Chondrocyte (in vitro differentiated cells): ENCODE results near the gene E2F6. TPM values are rescaled to one million over a fixed set of nuclear protein-coding genes. Genes with fewer than 3 reads are reported as not detected.
"Not testable (repeated sequence)": the region's sequence is repeated elsewhere in the genome, so short reads cannot be mapped to it uniquely, and the experiment has no call there.

Source experiments
- DNase-seq: peaks from one replicate; pipeline ENCODE4 v3.0.0; 2021; ENCODE audit warnings: mixed read lengths, low spot score
- H3K27ac Mint-ChIP-seq: one replicate; pipeline ENCODE4 v1.8.0; 2021; ENCODE audit warnings: mild to moderate bottlenecking, moderate library complexity, mixed read lengths; ENCODE audit not compliant: unreplicated experiment
- H3K27me3 Mint-ChIP-seq: 2 replicates; pipeline ENCODE4 v1.8.0; 2021; ENCODE audit warnings: low read depth, mixed read lengths
- H3K36me3 Mint-ChIP-seq: 2 replicates; pipeline ENCODE4 v1.8.0; 2021; ENCODE audit warnings: low read depth, mixed read lengths
- H3K4me1 Mint-ChIP-seq: 2 replicates; pipeline ENCODE4 v1.8.0; 2021; ENCODE audit warnings: low read depth, mild to moderate bottlenecking, mixed read lengths
- H3K4me3 Mint-ChIP-seq: one replicate; pipeline ENCODE4 v1.8.0; 2021; ENCODE audit warnings: mild to moderate bottlenecking, moderate library complexity, mixed read lengths; ENCODE audit not compliant: unreplicated experiment
- H3K9me3 Mint-ChIP-seq: 2 replicates; pipeline ENCODE4 v1.8.0; 2021; ENCODE audit warnings: low read depth, mixed read lengths
- total RNA-seq: library from RNA; stranded (reverse); gene quantifications from 3 replicates; pipeline ENCODE4 v1.2.1, GENCODE V29; 2021
- TF ChIP-seq, protein P1 (sequence below): fragments of 200-600 bp; sonication (generic); IDR thresholded peaks from 2 replicates; pipeline ENCODE4 v1.5.0; 2021; ENCODE audit warnings: antibody characterized with exemption, mild to moderate bottlenecking, moderate library complexity

Gene E2F6
- total RNA-seq, 1 donor from 2014 or later: 15.1 TPM

DNA sequence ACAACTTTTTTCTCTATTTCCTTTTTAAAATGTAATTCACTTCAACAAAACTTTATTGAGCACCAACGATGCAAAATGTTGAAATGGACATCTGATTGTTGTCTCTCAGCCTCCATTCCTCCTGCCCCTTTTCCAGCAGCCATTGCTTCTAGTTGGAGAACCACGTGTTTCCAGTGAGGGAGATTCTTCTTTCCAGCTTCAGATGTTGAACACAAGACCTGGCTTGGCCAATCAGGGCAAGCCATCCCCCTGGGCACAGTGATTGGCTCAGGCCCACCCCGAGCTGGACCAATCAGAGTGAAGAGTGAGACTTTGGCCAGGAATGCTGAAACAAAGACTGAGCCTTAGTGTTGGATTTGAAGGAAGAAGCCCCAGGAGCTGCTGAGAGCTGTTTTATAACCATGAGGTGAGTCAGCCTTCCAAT, 59.0 kb downstream of the E2F6 start:
- Mint-ChIP-seq H3K4me3 (peak overlapping the region; percentile 55), H3K9me3 (peaks cover 4% of the 10 kb centered on the region), H3K36me3 (no peaks in the 10 kb centered on the region), H3K27me3 (no peaks in the 10 kb centered on the region), H3K4me1 (peaks cover 81% of the 10 kb centered on the region), H3K27ac (peak overlapping the region; percentile 100)
- TF ChIP-seq, protein P1, sequence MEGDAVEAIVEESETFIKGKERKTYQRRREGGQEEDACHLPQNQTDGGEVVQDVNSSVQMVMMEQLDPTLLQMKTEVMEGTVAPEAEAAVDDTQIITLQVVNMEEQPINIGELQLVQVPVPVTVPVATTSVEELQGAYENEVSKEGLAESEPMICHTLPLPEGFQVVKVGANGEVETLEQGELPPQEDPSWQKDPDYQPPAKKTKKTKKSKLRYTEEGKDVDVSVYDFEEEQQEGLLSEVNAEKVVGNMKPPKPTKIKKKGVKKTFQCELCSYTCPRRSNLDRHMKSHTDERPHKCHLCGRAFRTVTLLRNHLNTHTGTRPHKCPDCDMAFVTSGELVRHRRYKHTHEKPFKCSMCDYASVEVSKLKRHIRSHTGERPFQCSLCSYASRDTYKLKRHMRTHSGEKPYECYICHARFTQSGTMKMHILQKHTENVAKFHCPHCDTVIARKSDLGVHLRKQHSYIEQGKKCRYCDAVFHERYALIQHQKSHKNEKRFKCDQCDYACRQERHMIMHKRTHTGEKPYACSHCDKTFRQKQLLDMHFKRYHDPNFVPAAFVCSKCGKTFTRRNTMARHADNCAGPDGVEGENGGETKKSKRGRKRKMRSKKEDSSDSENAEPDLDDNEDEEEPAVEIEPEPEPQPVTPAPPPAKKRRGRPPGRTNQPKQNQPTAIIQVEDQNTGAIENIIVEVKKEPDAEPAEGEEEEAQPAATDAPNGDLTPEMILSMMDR: no peak
- no peak for DNase-seq

DNA sequence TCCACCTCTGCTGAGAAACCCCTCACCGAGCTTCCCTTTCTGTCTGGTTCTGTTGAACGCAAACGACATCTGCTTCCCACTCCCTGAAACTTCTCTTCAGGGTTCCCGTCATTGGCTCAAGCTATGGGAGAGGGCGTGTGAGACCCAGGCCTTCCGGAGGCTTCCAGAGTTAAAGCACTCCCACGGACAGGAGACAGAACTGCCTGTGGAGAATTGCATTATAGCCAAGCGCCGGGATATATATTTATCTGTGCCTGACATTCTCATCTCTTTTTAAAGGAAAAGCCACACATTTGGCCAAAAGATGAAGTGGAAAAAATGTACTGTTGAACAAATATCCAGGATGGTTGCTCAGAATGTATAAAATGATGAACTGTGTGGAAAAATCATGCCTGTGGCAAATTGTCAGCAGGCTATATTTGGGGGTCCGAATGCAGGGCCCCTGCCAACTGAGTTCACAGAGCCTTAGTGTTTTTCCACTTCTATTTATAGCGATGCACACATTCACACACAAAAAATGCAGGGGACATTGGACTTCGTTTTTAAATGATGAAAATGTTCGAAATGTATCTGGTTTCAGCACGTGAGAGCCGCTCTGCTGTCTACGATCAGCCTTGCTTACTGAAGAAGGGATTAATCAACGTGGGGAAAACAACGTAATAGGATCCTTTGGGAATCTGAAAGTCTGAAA, 59.5 kb downstream of the E2F6 start:
- Mint-ChIP-seq H3K36me3 (no peaks in the 10 kb centered on the region), H3K27ac (peak overlapping the region; percentile 100), H3K9me3 (peaks cover 4% of the 10 kb centered on the region), H3K27me3 (no peaks in the 10 kb centered on the region), H3K4me3 (peak overlapping the region; percentile 55), H3K4me1 (peaks cover 76% of the 10 kb centered on the region)
- DNase-seq: no peak
- TF ChIP-seq, protein P1: peak; percentile 12

DNA sequence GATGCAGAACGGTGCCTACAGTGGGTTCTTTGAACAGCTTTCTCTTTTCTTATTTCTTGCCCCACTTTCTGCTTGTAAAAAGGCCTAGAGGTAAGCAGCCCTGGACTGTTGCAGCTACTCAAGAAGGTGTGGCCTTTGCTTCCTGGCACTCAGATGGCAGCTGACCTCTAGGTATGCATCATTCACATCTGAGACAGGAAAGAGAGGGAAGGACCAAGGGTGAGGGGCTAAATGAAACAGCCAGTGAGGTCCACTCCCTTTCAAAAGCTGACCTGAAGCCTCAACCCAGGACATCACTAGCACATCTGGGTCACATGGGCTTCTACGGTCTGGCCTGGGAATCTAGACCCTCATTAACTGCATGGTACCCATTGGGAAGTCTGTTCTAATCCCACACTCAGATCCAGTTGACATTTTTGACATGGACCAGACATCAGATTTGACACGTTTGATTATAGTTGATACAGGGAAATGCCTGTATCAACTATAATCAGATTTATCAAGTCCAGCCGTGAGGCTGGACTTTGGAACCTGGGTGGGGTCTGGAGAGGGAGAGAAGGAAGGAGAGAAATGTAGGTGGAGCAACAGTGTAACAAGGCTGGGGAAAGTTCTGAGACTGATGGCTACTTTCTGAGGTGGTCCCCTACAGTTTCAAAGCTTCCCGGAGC, 60.2 kb downstream of the E2F6 start:
- peak overlapping the region; percentile 55 for H3K4me3 Mint-ChIP-seq

DNA sequence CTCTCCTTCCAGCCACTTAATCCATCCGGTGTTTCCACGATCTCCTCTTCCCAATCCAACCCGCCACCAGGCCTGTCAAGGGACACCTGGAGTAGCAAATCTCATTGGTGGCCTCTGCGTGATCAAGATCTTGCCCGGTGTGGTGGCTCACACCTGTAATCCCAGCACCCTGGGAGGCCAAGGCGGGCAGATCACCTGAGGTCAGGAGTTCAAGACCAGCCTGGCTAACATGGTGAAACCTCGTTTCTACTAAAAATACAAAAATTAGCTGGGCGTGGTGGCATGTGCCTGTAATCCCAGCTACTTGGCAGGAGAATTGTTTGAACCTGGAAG, 60.9 kb downstream of the E2F6 start:
- peak overlapping the region; percentile 100 for H3K27ac Mint-ChIP-seq
- not testable (repeated sequence) for H3K27me3 Mint-ChIP-seq, H3K9me3 Mint-ChIP-seq, DNase-seq, H3K4me3 Mint-ChIP-seq, H3K36me3 Mint-ChIP-seq
- H3K4me1 Mint-ChIP-seq: peaks cover 63% of the 10 kb centered on the region

More for the DNA sequence above, 60.2 kb downstream of the E2F6 start:
- Mint-ChIP-seq H3K27me3 (no peaks in the 10 kb centered on the region), H3K4me1 (peaks cover 70% of the 10 kb centered on the region), H3K9me3 (peaks cover 4% of the 10 kb centered on the region), H3K36me3 (no peaks in the 10 kb centered on the region), H3K27ac (peak overlapping the region; percentile 100)
- TF ChIP-seq, protein P1: no peak
- no peak for DNase-seq

DNA sequence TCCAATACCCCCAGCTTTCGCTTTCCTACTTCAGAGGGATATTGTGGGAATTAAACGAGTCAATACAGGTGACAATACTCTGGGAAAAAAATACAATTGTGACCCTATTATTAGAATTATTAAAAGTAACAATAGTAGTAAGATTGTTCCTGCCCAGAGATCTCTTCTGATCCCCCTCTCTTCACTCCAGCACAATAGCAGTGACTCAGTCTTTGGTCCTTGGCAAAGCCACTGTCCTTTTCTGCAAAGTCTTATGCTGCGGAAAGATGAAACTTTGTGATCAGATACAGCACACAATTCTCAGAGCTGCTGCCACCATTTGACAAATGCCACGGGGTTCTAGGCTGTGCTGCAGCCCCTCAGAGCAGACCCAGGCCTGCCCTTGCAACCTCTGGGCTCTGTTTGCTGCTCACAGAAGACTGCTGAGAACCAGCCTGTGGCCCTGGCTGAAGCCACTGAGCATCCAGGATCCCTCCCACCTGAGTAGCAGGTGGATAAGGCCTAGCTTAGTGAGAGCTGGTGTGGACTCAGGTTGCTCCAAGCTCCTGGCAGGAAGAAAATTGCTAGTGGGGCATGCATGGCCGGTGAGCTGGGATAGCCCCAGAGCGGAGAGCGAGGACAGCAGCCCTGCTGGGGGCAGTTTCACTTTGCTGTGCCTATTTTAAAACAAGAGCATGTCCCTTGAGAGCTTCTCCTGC, 61.4 kb downstream of the E2F6 start:
- Mint-ChIP-seq H3K27ac (peak overlapping the region; percentile 100), H3K4me1 (peaks cover 59% of the 10 kb centered on the region)

More for the DNA sequence above, 61.4 kb downstream of the E2F6 start:
- Mint-ChIP-seq H3K4me3 (no peak overlapping the region), H3K9me3 (peaks cover 4% of the 10 kb centered on the region), H3K27me3 (no peaks in the 10 kb centered on the region), H3K36me3 (no peaks in the 10 kb centered on the region)
- TF ChIP-seq, protein P1: no peak
- no peak for DNase-seq
